HG02884 (cell line): Measurements from ENCODE around the gene SYNDIG1.

Source experiments
- ATAC-seq: cut with Tn5 transposase; IDR thresholded peaks from one replicate; pipeline ENCODE4 v1.9.1; 2021; ENCODE audit warnings: mild to moderate bottlenecking, moderate library complexity; ENCODE audit not compliant: unreplicated experiment

Gene SYNDIG1

GRCh38 chr20:24628985-24629384, 159.6 kb downstream of the SYNDIG1 start:
- no peak for ATAC-seq

DNA sequence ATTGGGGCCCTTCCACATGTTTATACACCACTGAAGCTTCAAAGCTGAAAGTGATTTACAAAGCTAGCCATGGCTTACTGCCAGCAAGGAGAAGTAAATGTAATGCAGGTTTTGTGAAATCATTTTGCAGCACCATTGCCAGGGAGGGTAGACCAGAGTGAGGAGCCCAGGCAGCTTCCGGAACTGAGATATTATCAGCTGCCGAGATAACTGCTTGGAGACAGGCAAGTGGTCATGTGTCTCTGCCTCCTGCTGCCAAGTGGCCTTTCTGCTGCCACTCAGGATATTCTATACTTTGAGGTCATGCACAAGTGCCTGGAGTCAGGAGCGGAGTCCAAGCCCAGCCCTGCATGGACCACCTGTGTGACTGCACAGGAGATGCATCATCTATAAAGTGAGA, 160.2 kb downstream of the SYNDIG1 start:
- no peak for ATAC-seq

DNA sequence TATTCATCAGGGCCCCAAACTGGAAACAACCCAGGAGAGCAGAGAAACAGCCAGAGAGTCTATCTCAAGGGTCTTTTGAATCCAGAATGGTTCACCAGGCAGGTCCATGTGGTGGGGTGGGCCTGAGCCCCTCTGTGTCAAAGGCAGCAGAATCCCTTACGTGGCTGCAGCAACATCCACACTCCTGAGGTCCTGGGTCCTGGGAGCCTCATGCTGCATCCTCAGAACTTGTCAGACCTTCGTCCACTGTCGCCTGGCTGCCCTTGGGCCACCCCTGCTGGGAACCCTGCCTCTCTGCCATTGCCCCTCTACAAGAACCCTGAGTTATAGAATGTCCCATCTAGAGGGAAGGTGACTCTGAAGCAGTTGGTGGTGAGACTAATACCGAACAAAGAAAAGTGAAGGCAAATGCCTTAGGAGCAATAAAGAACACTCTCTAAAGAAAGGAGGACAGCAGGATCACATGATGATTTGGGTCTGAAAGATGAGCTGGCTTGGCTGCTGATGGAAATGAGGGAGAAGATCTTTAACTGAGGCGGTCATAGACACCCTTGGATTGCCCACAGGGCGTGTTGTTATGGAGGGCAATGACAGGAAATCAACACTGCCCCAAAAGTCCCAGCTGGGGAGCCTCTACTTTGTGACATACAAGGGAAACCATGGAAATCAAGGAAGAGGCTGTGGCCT, 161.2 kb downstream of the SYNDIG1 start:
- no peak for ATAC-seq

- no peak for ATAC-seq
Measured at GRCh38 chr20:24631173-24631505, 161.7 kb downstream of the SYNDIG1 start.

- ATAC-seq, result no peak
Measured at GRCh38 chr20:24632581-24632980, 163.2 kb downstream of the SYNDIG1 start.

DNA sequence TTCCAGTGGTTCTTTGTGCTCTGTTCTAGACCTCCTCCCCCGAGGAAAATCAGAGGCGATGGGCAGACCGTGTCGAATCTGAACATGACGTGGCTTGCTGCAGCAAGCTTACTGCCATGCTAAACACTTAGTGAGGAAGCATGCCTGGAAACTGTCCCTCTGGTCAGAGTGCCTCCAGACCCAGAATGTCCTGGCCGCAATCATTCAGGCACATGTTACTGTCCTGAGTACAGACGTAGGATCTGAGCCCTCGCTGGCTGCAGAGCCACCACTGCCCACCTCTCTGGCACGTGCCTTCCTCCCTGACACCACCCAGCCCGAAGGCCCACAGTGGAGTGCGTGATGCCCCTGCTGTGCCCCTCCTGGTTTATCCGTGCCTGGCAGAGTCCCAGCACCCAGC, 163.6 kb downstream of the SYNDIG1 start:
- ATAC-seq, result no peak

DNA sequence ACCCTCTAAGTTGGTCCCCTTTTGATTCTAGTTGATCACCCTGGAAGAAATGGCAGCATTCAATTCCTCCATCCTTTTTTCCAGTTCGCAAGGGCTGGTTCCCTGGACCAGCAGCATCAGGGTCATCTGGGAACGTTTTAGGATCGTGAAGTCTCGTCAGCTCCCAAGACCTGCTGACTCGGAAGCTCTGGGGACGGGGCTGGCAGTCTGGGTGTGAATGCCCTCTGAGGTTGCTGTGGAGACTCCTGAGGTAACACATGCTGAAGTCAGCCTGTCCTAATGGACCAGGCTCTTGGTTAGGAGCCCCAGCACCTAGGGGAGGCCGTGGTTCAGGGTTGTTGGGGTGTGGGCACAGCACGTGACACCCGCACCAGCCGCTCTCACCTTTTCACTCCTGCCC, 164.1 kb downstream of the SYNDIG1 start:
- no peak for ATAC-seq

- no peak for ATAC-seq
Measured at GRCh38 chr20:24634855-24635254, 165.4 kb downstream of the SYNDIG1 start.

DNA sequence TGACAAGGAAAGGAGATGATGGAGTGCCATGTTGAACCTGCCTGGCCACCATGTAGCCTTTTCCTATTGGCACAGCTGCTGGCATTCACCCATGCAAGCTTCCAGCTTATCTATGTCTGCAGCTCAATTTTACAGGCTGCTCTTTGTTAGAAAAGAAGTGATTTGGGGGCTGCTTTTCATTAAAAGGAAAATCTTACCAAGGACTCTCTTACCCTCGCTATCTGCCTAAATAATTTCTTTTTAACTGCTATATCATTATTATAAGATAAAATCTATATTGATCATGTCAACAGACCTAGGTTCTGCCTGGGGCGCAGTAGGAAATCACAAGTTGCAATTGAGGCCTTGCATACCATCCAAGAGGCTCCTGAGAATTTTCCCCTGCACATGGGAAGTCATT, 167.2 kb downstream of the SYNDIG1 start:
- ATAC-seq, result no peak

GRCh38 chr20:24637087-24637486, 167.7 kb downstream of the SYNDIG1 start:
- ATAC-seq, result no peak

DNA sequence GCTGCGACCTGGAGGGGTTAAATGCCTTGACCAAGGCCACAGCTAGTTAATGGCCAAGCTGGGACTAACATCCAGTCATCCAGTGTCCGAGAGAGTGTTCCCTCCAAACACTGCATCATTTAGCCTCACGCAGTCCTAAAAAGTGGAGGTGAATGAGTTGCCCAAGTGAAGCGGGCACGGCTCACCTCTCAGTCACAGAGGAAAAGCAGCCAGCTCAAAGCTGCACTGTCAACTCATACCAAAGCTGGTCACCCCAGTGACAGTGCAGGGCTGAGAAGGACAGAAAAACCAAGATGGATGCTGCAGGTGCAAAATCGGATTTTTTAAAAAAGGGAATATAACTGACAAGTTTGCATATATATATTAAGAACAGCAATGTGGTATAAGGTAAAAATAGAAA, 168.5 kb downstream of the SYNDIG1 start:
- ATAC-seq, result no peak

DNA sequence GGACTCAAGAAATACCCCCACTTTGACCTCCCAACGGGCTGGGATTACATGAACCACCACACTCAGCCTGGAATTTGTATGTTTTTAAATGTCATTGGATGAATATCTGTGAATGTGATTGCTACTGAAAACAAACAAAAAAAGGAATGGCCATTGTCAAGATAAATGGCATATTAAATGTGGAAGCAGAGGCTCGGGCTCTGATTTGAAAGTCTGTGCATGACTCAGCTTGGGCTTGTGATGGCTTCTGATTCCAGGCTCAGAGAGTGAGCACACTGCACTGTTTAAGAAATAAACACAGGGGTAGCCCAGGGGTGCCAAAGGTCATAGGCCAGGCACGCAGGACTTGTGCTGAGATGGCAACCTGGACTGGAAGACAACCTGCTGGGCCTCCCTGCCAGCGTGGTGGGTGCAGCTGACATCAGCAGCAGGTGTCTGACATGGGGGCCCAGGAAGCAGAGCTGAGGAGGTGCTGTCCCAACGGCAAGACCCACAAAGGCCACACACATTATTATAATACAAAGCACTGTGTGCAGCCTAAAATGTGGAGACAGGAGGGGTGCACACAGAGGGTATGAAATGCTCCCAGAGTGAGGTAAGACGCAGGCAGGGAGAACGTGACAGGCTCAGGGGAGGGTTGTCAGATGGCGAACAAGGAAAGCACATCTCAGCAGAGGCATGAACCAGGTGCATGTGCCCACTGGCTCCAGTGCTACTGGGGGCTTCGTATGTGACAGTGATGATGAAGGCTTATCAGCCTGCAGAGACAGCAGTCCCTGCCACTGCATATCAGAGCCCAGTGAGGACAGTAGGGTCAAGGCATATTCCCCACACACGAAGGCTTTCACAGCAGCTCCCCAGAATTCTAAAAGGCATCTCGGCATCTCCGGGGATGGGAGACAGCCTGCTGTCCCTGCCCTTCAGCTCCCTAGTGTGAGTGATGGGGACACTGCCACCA, 169.4 kb downstream of the SYNDIG1 start:
- ATAC-seq, result no peak

DNA sequence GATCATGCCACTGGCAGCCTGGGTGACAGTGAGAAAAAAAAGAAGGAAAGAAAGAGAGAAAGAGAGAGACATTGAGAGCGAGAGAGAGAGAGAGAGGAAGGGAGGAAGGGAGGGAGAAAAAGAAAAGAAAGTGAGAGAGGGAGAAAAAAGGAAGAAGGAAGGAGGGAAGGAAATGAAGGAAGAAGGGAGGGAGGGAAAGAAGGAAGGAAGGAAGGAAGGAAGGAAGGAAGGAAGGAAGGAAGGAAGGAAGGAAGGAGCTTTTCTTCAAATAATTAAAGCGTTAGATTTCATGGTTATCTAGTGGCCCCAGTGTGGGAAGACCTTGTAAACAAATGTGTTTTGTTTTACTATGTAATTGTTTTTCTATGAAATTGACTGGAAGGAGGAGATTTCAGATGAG, 170.8 kb downstream of the SYNDIG1 start:
- no peak for ATAC-seq

DNA sequence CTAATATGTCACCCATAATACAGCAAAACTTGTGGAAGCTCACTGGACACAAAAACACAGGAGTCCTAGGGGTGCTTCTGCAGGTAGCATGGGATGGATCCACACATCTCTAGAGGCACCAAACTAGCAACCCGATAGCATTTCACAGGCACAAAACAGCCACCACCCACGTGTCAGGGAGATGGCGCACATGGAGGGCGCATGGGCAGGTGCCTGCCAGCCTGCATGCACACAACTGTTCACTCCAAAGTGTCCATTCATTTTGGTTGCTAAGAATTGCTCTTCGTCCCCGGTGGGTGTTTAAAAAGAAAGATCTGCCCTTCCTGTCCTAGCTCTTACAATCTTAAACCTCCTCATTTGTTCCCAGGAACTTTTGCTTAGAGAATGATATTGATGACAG, 171.3 kb downstream of the SYNDIG1 start:
- no peak for ATAC-seq

DNA sequence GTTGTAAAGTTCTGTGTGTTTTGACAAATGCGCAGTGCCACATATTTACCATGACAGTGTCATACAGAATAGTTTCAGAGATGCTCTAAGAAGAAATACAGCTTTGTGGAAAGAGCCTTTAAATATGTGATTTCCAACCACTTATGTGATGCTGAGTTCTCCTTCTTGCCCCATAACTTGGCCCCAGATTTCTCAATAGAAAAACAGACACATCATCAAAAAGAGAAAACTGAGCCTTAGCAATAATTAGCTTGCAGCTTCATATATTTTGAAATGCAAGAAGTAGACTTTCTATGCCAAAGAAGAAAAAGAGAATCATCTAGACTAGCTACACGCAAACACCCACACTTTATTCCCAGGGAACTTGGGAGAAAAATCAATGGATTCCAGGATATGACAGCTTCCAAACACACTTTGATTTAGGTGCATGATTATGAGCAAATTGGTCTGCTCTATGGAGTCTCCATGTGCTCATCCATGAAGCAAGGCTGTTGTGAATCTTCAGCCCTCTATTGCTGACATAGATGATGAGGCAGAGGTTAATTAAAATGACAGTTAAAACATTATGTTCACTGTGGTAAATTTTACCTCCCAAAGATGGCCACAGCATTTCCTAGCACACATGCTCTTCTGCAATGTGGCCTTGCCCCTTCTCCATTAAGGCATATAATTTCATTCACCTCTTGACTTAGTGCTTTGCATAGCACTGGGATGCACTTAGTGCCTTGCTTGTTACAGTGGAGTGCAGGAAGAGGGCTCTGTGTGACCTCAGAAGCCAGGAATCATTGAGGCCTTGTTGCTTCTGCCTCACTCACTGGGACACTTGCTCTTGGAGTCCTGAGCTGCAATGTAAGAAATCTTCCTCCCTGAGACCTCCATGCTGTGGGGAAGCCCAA, 174.6 kb downstream of the SYNDIG1 start:
- no peak for ATAC-seq

DNA sequence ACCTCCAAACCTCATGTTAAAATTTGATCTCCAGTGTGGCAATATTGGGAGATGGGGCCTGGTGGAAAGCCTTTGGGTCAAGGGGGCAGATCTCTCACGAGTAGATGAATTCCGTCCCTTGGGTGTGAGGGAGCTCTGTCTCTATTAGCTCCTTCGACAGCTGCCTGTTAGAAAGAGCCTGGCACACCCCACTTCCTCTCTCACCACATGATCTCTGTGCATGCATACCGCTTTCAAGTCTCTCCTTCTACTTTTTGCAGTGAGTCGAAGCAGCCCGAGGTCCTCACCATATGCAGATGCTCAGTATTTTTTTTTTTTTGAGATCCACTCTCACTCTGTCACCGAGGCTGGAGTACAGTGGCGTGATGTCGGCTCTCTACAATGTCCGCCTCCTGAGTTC, 176.9 kb downstream of the SYNDIG1 start:
- ATAC-seq, result no peak

DNA sequence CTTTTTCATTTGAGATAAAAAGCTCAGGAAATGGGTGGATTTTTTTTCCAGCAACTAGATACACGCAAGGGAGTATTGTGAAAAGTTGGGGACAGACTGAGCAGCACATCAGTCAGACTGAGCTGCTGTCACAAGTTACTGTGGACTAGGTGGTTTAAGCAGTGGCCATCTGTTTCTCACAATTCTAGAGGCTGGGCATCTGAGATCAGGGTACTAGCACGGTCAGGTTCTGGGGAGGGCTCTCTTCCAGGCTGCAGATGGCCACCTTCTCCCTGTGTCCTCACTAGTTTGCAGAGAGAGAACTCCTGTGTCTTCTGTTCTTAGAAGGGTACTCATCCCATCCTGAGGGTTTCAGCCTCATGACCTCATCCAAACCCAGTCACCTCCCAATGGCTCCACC, 178.3 kb downstream of the SYNDIG1 start:
- ATAC-seq, result no peak

- ATAC-seq, result no peak
Measured at GRCh38 chr20:24648481-24648880, 179.1 kb downstream of the SYNDIG1 start.

DNA sequence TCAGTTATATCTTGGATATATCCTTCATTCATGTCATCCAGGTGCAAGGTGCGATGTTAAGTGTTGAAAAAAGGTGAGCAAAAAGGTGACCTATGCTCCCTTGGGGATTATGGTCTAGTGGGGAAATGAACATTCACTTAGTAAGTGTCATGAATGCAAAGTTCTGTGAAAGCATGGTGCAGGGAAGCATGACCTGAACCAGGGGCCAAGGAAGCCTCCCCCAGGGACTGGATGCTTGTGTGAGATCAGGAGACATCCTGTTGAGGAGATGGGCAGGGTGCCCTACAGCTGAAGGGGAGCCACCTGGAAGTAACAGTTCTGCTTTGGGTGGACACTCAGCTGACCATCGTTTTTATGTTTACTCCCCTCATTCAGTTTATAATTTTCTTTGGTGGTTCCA, 179.5 kb downstream of the SYNDIG1 start:
- ATAC-seq, result no peak

DNA sequence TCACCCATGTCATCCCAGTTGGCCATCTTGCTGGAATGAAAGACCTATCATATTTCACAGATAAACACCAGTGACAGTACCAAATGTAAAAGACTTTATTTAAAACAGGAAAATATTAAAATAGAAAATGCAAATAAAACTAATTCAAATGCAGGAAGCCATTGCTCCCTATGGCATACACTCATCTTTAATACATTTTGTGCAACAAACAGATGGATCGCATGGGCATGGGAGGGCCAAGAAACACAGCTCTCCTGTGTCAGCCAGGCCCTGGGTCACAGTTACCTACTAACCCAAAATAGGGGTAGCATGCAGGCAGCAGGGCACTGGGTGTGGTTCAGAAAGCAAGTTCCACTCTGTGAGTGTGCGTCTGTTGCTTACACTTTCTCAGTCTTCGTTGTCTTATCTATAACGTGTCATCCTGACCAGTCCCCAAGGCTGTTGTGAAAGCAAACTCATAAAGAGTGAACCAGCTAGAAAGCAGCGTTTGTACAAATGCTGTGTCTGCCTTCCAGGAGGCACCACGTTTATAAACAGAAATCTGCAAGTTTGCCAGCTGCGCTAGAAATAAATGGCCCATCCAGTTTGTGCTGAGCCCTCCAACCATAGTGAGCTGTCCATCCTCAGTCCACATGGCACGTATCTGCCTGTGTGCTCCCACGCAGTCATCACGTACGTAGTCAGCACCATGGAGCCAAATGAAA, 180.5 kb downstream of the SYNDIG1 start:
- ATAC-seq, result no peak
